ENCODE data around the gene AFG1L. TPM values are rescaled to one million over a fixed set of nuclear protein-coding genes. Genes with fewer than 3 reads are reported as not detected.

Gene AFG1L
- total RNA-seq, 1 donor from 2014 or later = 11.9 TPM

- no peak for DNase-seq (ENCODE audit: low spot score)
- intact Hi-C loops (cut with DNase I) = no loop called here
These were observed 42.1 kb downstream of the AFG1L start for GRCh38 chr6:108336971-108337370.

- no peak for DNase-seq (ENCODE audit: low spot score)
- intact Hi-C loops (cut with DNase I) = no loop called here
These were observed 42.9 kb downstream of the AFG1L start for GRCh38 chr6:108337721-108338120.

GRCh38 chr6:108341372-108341771 is 46.5 kb downstream of the AFG1L start:
- intact Hi-C loops (cut with DNase I) = no loop called here
- no peak for DNase-seq (ENCODE audit: low spot score)

GRCh38 chr6:108343894-108344293 is 49.0 kb downstream of the AFG1L start:
- no peak for DNase-seq (ENCODE audit: low spot score)
- intact Hi-C loops (cut with DNase I) = no loop called here

GRCh38 chr6:108348655-108349349 is 53.9 kb downstream of the AFG1L start:
- DNase-seq (ENCODE audit: low spot score) = no peak
- intact Hi-C loops (cut with DNase I) = no loop called here

- no peak for DNase-seq (ENCODE audit: low spot score)
- intact Hi-C loops (cut with DNase I) = no loop called here
These were observed 55.7 kb downstream of the AFG1L start for GRCh38 chr6:108350528-108350927.

- no peak for DNase-seq (ENCODE audit: low spot score)
- intact Hi-C loops (cut with DNase I) = no loop called here
These were observed 59.0 kb downstream of the AFG1L start for GRCh38 chr6:108353853-108354252.

- no peak for DNase-seq (ENCODE audit: low spot score)
- intact Hi-C loops (cut with DNase I) = no loop called here
These were observed 60.3 kb downstream of the AFG1L start for GRCh38 chr6:108355120-108355519.

- intact Hi-C loops (cut with DNase I) = no loop called here
- no peak for DNase-seq (ENCODE audit: low spot score)
These were observed 61.0 kb downstream of the AFG1L start for GRCh38 chr6:108355890-108356289.

GRCh38 chr6:108359901-108360882 is 65.3 kb downstream of the AFG1L start:
- no peak for DNase-seq (ENCODE audit: low spot score)
- intact Hi-C loops (cut with DNase I) = no loop called here

- no peak for DNase-seq (ENCODE audit: low spot score)
- intact Hi-C loops (cut with DNase I) = no loop called here
These were observed 66.1 kb downstream of the AFG1L start for GRCh38 chr6:108360919-108361311.

- no peak for DNase-seq (ENCODE audit: low spot score)
- intact Hi-C loops (cut with DNase I) = no loop called here
These were observed 66.6 kb downstream of the AFG1L start for GRCh38 chr6:108361312-108361932.

GRCh38 chr6:108362455-108362854 is 67.6 kb downstream of the AFG1L start:
- intact Hi-C loops (cut with DNase I) = no loop called here
- DNase-seq (ENCODE audit: low spot score) = no peak

- DNase-seq (ENCODE audit: low spot score) = no peak
- intact Hi-C loops (cut with DNase I) = no loop called here
These were observed 68.3 kb downstream of the AFG1L start for GRCh38 chr6:108363113-108363512.

- intact Hi-C loops (cut with DNase I) = no loop called here
- no peak for DNase-seq (ENCODE audit: low spot score)
These were observed 69.0 kb downstream of the AFG1L start for GRCh38 chr6:108363889-108364313.

GRCh38 chr6:108364470-108364869 is 69.6 kb downstream of the AFG1L start:
- DNase-seq (ENCODE audit: low spot score) = no peak

GRCh38 chr6:108365478-108365877 is 70.6 kb downstream of the AFG1L start:
- no peak for DNase-seq (ENCODE audit: low spot score)
- intact Hi-C loops (cut with DNase I) = no loop called here

More at GRCh38 chr6:108364470-108364869, 69.6 kb downstream of the AFG1L start:
- intact Hi-C loops (cut with DNase I) = no loop called here

- intact Hi-C loops (cut with DNase I) = no loop called here
- no peak for DNase-seq (ENCODE audit: low spot score)
These were observed 71.4 kb downstream of the AFG1L start for GRCh38 chr6:108366236-108366635.

- DNase-seq (ENCODE audit: low spot score) = no peak
- intact Hi-C loops (cut with DNase I) = no loop called here
These were observed 73.7 kb downstream of the AFG1L start for GRCh38 chr6:108368431-108369030.

- no peak for DNase-seq (ENCODE audit: low spot score)
- intact Hi-C loops (cut with DNase I) = no loop called here
These were observed 86.0 kb downstream of the AFG1L start for GRCh38 chr6:108380876-108381275.
